ENCODE results near the gene DNAJC17. TPM values are rescaled to one million over a fixed set of nuclear protein-coding genes. Genes with fewer than 3 reads are reported as not detected.

The DNAJC17 gene
- total and polyA plus RNA-seq, 2 of the 13 experiments (the other 11 are each of a cell fraction or from before 2014, with no cell fraction given), result 22.2 to 26.5 TPM

GRCh38 chr15:40754574-40754882 lies 52.7 kb downstream of the DNAJC17 start (continued):
- TF ChIP-seq, protein P1, sequence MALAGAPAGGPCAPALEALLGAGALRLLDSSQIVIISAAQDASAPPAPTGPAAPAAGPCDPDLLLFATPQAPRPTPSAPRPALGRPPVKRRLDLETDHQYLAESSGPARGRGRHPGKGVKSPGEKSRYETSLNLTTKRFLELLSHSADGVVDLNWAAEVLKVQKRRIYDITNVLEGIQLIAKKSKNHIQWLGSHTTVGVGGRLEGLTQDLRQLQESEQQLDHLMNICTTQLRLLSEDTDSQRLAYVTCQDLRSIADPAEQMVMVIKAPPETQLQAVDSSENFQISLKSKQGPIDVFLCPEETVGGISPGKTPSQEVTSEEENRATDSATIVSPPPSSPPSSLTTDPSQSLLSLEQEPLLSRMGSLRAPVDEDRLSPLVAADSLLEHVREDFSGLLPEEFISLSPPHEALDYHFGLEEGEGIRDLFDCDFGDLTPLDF (CRISPR knock-in tag; IDR thresholded peaks at IDR 0.05), result no peak
- no peak for TF ChIP-seq MBNL3 (CRISPR knock-in tag; conservative IDR thresholded peaks at IDR 0.05)
- TF ChIP-seq KAT7 (CRISPR knock-in tag; IDR thresholded peaks at IDR 0.05; ENCODE audit: borderline replicate concordance), result 0 out of 2 replicates have a peak, but pooled peaks have one; percentile 13
- TF ChIP-seq ZBTB20 (CRISPR knock-in tag; IDR thresholded peaks at IDR 0.05; ENCODE audit: borderline replicate concordance, low read depth), result 0 out of 2 replicates have a peak, but pooled peaks have one; percentile 6
- TF ChIP-seq MED8 (CRISPR knock-in tag; IDR thresholded peaks at IDR 0.05; ENCODE audit: insufficient replicate concordance), result no peak
- no peak for TF ChIP-seq ZNF720 (CRISPR knock-in tag; IDR thresholded peaks at IDR 0.05)
- TF ChIP-seq KDM2A (CRISPR knock-in tag; IDR thresholded peaks at IDR 0.05; ENCODE audit: borderline replicate concordance, low read depth), result no peak
- 0 out of 2 replicates have a peak, but pooled peaks have one; percentile 7 for TF ChIP-seq NFKB2 (CRISPR knock-in tag; IDR thresholded peaks at IDR 0.05; ENCODE audit: borderline replicate concordance)
- TF ChIP-seq, protein P2, sequence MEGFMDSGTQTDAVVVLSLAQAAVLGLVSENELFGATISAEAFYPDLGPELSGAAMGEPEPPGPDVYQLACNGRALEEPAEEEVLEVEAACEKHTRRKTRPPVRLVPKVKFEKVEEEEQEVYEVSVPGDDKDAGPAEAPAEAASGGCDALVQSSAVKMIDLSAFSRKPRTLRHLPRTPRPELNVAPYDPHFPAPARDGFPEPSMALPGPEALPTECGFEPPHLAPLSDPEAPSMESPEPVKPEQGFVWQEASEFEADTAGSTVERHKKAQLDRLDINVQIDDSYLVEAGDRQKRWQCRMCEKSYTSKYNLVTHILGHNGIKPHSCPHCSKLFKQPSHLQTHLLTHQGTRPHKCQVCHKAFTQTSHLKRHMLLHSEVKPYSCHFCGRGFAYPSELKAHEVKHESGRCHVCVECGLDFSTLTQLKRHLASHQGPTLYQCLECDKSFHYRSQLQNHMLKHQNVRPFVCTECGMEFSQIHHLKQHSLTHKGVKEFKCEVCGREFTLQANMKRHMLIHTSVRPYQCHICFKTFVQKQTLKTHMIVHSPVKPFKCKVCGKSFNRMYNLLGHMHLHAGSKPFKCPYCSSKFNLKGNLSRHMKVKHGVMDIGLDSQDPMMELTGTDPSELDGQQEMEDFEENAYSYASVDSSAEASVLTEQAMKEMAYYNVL (CRISPR knock-in tag; IDR thresholded peaks at IDR 0.05; ENCODE audit: borderline replicate concordance), result no peak
- no peak for TF ChIP-seq MTF1 (CRISPR knock-in tag; IDR thresholded peaks at IDR 0.05)
- no peak for TF ChIP-seq POGZ (CRISPR knock-in tag; IDR thresholded peaks at IDR 0.05)
- TF ChIP-seq HNRNPLL (IDR thresholded peaks at IDR 0.05; ENCODE audit: low read depth, low read length, poor library complexity, severe bottlenecking), result peak; percentile 56
- TF ChIP-seq KMT2A (CRISPR knock-in tag; IDR thresholded peaks at IDR 0.05), result no peak
- TF ChIP-seq ZXDC (CRISPR knock-in tag; IDR thresholded peaks at IDR 0.05), result no peak
- TF ChIP-seq ZNF3 (CRISPR knock-in tag; IDR thresholded peaks at IDR 0.05), result no peak
- no peak for TF ChIP-seq ATAD3A (CRISPR knock-in tag; IDR thresholded peaks at IDR 0.05)
- TF ChIP-seq MAZ (IDR thresholded peaks at IDR 0.05; ENCODE audit: borderline replicate concordance, low read depth, low read length), result no peak
- peak; percentile 53; the same call in 1 of the 2 replicates for TF ChIP-seq MAZ (CRISPR knock-in tag; IDR thresholded peaks at IDR 0.05; ENCODE audit: low read depth)
- TF ChIP-seq SMAD9 (CRISPR knock-in tag; IDR thresholded peaks at IDR 0.05), result no peak
- no peak for TF ChIP-seq GATA4 (IDR thresholded peaks at IDR 0.05; ENCODE audit: borderline replicate concordance, low read depth)
- TF ChIP-seq AHR (CRISPR knock-in tag; IDR thresholded peaks at IDR 0.05), result no peak
- 0 out of 2 replicates have a peak, but pooled peaks have one; percentile 10 for TF ChIP-seq GFI1 (CRISPR knock-in tag; IDR thresholded peaks at IDR 0.05; ENCODE audit: borderline replicate concordance)
- TF ChIP-seq CREB1 (IDR thresholded peaks at IDR 0.05), result no peak
- no peak for TF ChIP-seq CREB1 (CRISPR knock-in tag; IDR thresholded peaks at IDR 0.05)
- TF ChIP-seq AGO2 (optimal IDR thresholded peaks at IDR 0.05; ENCODE audit: low read depth, low read length), result peak; percentile 71
- TF ChIP-seq ZNF335 (CRISPR knock-in tag; IDR thresholded peaks at IDR 0.05), result no peak
- TF ChIP-seq PHF8 (CRISPR knock-in tag; IDR thresholded peaks at IDR 0.05), result no peak

Data from HepG2 (cell line).